ENCODE measurements around the gene PPIL4.

GRCh38 chr6:149461670-149462069, 84.2 kb downstream of the PPIL4 start:
- TF ChIP-seq CTCF (IDR thresholded peaks at IDR 0.05) (no peak), FOXK1 (CRISPR knock-in tag; IDR thresholded peaks at IDR 0.05) (no peak), NR2C2 (CRISPR knock-in tag; IDR thresholded peaks at IDR 0.05) (no peak), TP53 (CRISPR knock-in tag; IDR thresholded peaks at IDR 0.05) (no peak), ATF3 (CRISPR knock-in tag; conservative IDR thresholded peaks at IDR 0.05) (no peak), ARID4B (CRISPR knock-in tag; IDR thresholded peaks at IDR 0.05; ENCODE audit: borderline replicate concordance) (no peak), FOXP1 (CRISPR knock-in tag; IDR thresholded peaks at IDR 0.05; ENCODE audit: borderline replicate concordance) (no peak), KAT7 (CRISPR knock-in tag; IDR thresholded peaks at IDR 0.05; ENCODE audit: borderline replicate concordance) (no peak)

Data from WTC11 (cell line).